Caco-2 (cell line): ENCODE measurements around the gene TNFRSF25. TPM values are rescaled to one million over a fixed set of nuclear protein-coding genes. Genes with fewer than 3 reads are reported as not detected.

Experiments used
- BruUV-seq: library from RNA; stranded (reverse); fragments of 400-500 nt; replicated peaks from 2 replicates; lab custom pipeline; 2021; lab: Mats Ljungman, UMichigan
- CTCF ChIA-PET: fragments of 300-600 bp; sonication (Branson Sonifier 250); formaldehyde crosslinking; loops from one replicate; lab custom pipeline; 2022; ENCODE audit warnings: antibody characterized with exemption; lab: Charles Lee
- POLR2A ChIA-PET: fragments of 300-600 bp; sonication (Branson Sonifier 250); formaldehyde crosslinking; loops from one replicate; lab custom pipeline; 2022; ENCODE audit warnings: antibody characterized with exemption; lab: Charles Lee
- DNase-seq, 2 experiments: peaks; one replicate each; pipeline versions ENCODE4 v3.0.0 to v3.0.0-alpha.2; 2020 to 2022
- H3K27me3 ChIP-seq: replicated peaks from 2 replicates; pipeline ENCODE4 v1.6.0; 2011; ENCODE audit warnings: low read length; ENCODE audit not compliant: control insufficient read depth, insufficient read depth
- H3K36me3 ChIP-seq: 2 replicates; pipeline ENCODE4 v1.5.1; 2011; ENCODE audit warnings: low read length; ENCODE audit not compliant: control insufficient read depth, insufficient read depth
- H3K4me1 ChIP-seq: fragments of 250-450 bp; sonication (Bioruptor Pico); 2 replicates; pipeline ENCODE4 v1.5.1; 2020; ENCODE audit warnings: mild to moderate bottlenecking
- H3K4me3 ChIP-seq: 2 replicates; pipeline ENCODE4 v1.5.1; 2011; ENCODE audit warnings: low read depth, mild to moderate bottlenecking, control low read depth, low read length
- H3K9me3 ChIP-seq: fragments of 250-450 bp; sonication (Bioruptor Pico); 2 replicates; pipeline ENCODE4 v1.5.1; 2020; ENCODE audit warnings: mild to moderate bottlenecking, moderate library complexity
- H3K27ac Mint-ChIP-seq: one replicate; pipeline ENCODE4 v1.8.0; 2022; ENCODE audit warnings: mixed read lengths; ENCODE audit not compliant: unreplicated experiment
- H3K27me3 Mint-ChIP-seq: one replicate; pipeline ENCODE4 v1.8.0; 2022; ENCODE audit warnings: mixed read lengths; ENCODE audit not compliant: insufficient read depth, unreplicated experiment
- H3K36me3 Mint-ChIP-seq: one replicate; pipeline ENCODE4 v1.8.0; 2022; ENCODE audit warnings: mild to moderate bottlenecking, mixed read lengths; ENCODE audit not compliant: insufficient read depth, unreplicated experiment
- H3K4me1 Mint-ChIP-seq: one replicate; pipeline ENCODE4 v1.8.0; 2022; ENCODE audit warnings: low read depth, mixed read lengths; ENCODE audit not compliant: unreplicated experiment
- H3K4me3 Mint-ChIP-seq: one replicate; pipeline ENCODE4 v1.8.0; 2022; ENCODE audit warnings: mild to moderate bottlenecking, moderate library complexity, mixed read lengths; ENCODE audit not compliant: unreplicated experiment
- H3K9me3 Mint-ChIP-seq: one replicate; pipeline ENCODE4 v1.8.0; 2022; ENCODE audit warnings: mixed read lengths; ENCODE audit not compliant: unreplicated experiment
- intact Hi-C: fragments of 100-400 bp; cut with micrococcal nuclease; formaldehyde crosslinking; loops from one replicate; pipeline ENCODE4 v1.10.0; 2022; ENCODE audit not compliant: unreplicated experiment
- total RNA-seq: library from RNA; stranded (reverse); gene quantifications from 2 replicates; pipeline ENCODE4 v1.2.3, GENCODE V29; 2022
- TF ChIP-seq, protein P1 (sequence below), 2 experiments: fragments of 200-600 bp in 1 of 2; IDR thresholded peaks; 1 replicate in 1 of 2; 2 replicates in 1 of 2; pipeline versions ENCODE4 v1.5.1 to v1.8.0; 2011 to 2022; ENCODE audit warnings: antibody characterized with exemption in 1 of 2, control low read depth in 1 of 2, inconsistent platforms in 1 of 2, low read depth in 1 of 2, low read length in 1 of 2, mild to moderate bottlenecking in 1 of 2, moderate library complexity in 1 of 2; ENCODE audit not compliant: insufficient read depth in 1 of 2, severe bottlenecking in 1 of 2, unreplicated experiment in 1 of 2

The TNFRSF25 gene
- total RNA-seq, 1 experiment from 2014 or later, result 16.3 TPM

DNA sequence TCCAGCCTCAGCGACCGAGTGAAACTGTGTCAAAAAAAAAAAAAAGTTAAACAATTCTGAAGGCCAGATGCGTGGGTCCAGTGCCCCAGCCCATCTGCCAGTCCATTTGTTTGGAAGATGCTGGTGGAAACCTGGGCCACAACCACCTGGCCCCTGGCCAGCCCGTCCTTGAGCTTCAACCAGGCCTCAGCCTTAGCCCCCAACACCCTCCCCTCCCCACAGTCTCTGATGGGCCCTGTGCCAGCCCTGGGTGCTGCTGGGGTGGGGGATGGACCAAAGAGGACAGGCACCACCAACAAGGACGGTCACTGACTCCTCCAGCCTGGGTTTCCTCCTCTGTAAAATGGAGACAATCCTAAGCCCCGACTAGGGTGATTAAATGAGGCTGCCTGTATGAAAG, 45.1 kb upstream of the TNFRSF25 start:
- no peaks in the 10 kb centered on the region for H3K9me3 ChIP-seq
- POLR2A ChIA-PET, result no interaction called here
- no peaks in the 10 kb centered on the region for H3K9me3 Mint-ChIP-seq
- no peak for DNase-seq
- H3K4me1 Mint-ChIP-seq, result no peaks in the 10 kb centered on the region
- H3K4me3 Mint-ChIP-seq, result no peak overlapping the region
- H3K27me3 ChIP-seq, result no peaks in the 10 kb centered on the region
- H3K27me3 Mint-ChIP-seq, result no peaks in the 10 kb centered on the region
- no TSS peak for BruUV-seq
- H3K4me3 ChIP-seq, result no peak overlapping the region
- CTCF ChIA-PET, result no interaction called here
- H3K36me3 ChIP-seq, result no peaks in the 10 kb centered on the region
- TF ChIP-seq, protein P1, sequence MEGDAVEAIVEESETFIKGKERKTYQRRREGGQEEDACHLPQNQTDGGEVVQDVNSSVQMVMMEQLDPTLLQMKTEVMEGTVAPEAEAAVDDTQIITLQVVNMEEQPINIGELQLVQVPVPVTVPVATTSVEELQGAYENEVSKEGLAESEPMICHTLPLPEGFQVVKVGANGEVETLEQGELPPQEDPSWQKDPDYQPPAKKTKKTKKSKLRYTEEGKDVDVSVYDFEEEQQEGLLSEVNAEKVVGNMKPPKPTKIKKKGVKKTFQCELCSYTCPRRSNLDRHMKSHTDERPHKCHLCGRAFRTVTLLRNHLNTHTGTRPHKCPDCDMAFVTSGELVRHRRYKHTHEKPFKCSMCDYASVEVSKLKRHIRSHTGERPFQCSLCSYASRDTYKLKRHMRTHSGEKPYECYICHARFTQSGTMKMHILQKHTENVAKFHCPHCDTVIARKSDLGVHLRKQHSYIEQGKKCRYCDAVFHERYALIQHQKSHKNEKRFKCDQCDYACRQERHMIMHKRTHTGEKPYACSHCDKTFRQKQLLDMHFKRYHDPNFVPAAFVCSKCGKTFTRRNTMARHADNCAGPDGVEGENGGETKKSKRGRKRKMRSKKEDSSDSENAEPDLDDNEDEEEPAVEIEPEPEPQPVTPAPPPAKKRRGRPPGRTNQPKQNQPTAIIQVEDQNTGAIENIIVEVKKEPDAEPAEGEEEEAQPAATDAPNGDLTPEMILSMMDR (IDR thresholded peaks at IDR 0.05; ENCODE audit: insufficient read depth in 1 of 2, low read depth in 1 of 2, low read length in 1 of 2, severe bottlenecking in 1 of 2, unreplicated experiment in 1 of 2), result no peak
- no peak overlapping the region for H3K27ac Mint-ChIP-seq
- H3K4me1 ChIP-seq, result no peaks in the 10 kb centered on the region; the same call in 1 of the 2 replicates
- no peaks in the 10 kb centered on the region for H3K36me3 Mint-ChIP-seq
- intact Hi-C loops, result no loop called here

DNA sequence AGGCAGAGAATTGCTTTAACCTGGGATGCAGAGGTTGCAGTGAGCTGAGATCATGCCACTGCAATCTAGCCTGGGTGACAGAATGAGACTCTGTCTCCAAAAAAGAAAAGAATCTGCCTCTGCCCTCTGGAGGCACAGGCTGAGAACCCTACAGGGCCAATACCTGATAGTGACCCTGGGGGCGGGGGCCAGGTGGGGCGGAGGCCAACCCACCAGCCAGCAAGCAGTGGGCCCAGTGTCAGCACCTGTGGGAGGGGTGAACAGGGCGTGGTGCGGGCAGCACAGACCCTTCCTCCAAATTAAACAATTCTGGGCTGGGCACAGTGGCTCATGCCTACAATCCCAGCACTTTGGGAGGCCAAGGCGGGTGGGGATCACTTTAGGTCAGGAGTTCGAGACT, 44.5 kb upstream of the TNFRSF25 start:
- no peaks in the 10 kb centered on the region; the same call in 1 of the 2 replicates for H3K4me1 ChIP-seq
- TF ChIP-seq, protein P1 (IDR thresholded peaks at IDR 0.05; ENCODE audit: insufficient read depth in 1 of 2, low read depth in 1 of 2, low read length in 1 of 2, severe bottlenecking in 1 of 2, unreplicated experiment in 1 of 2), result no peak
- no peak for DNase-seq
- Mint-ChIP-seq H3K36me3 (no peaks in the 10 kb centered on the region), H3K27ac (no peak overlapping the region), H3K4me1 (no peaks in the 10 kb centered on the region), H3K4me3 (no peak overlapping the region), H3K27me3 (no peaks in the 10 kb centered on the region), H3K9me3 (no peaks in the 10 kb centered on the region)
- H3K4me3 ChIP-seq, result no peak overlapping the region
- no peaks in the 10 kb centered on the region for H3K36me3 ChIP-seq
- no peaks in the 10 kb centered on the region for H3K9me3 ChIP-seq
- H3K27me3 ChIP-seq, result no peaks in the 10 kb centered on the region
- CTCF ChIA-PET, result no interaction called here
- intact Hi-C loops, result no loop called here
- no TSS peak for BruUV-seq
- POLR2A ChIA-PET, result no interaction called here

DNA sequence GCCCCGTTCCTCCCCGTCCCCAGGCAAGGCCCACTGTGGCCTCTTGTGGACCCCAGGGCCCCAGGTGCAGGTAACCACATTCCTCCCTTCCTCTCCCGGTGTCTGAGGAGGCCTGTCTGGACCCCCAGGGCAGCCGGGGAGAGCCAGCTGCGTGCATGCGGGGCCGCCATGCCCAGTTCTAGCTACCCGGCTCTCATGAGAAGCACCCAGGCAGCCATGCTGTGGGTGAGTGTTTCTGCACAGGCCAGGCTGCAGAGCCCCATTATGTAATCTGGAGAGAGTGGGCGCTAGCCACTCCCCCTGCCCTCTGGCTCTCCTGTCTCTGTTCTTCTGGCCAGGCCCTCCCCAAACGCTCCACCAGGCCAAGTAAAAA, 43.9 kb upstream of the TNFRSF25 start:
- Mint-ChIP-seq H3K27ac (no peak overlapping the region), H3K4me1 (no peaks in the 10 kb centered on the region), H3K4me3 (no peak overlapping the region), H3K27me3 (no peaks in the 10 kb centered on the region), H3K36me3 (no peaks in the 10 kb centered on the region), H3K9me3 (no peaks in the 10 kb centered on the region)
- POLR2A ChIA-PET, result no interaction called here
- Histone ChIP-seq H3K9me3 (no peaks in the 10 kb centered on the region), H3K4me3 (no peak overlapping the region), H3K4me1 (no peaks in the 10 kb centered on the region; the same call in 1 of the 2 replicates), H3K36me3 (no peaks in the 10 kb centered on the region), H3K27me3 (no peaks in the 10 kb centered on the region)
- intact Hi-C loops, result no loop called here
- DNase-seq, result no peak
- CTCF ChIA-PET, result no interaction called here
- TF ChIP-seq, protein P1 (IDR thresholded peaks at IDR 0.05; ENCODE audit: insufficient read depth in 1 of 2, low read depth in 1 of 2, low read length in 1 of 2, severe bottlenecking in 1 of 2, unreplicated experiment in 1 of 2), result no peak
- no TSS peak for BruUV-seq
